Spinal cord (tissue), 10 donors: Measurements from ENCODE around the gene SLC9C2. TPM values are rescaled to one million over a fixed set of nuclear protein-coding genes. Genes with fewer than 3 reads are reported as not detected.

ENCODE experiments used
- DNase-seq, 6 donors: peaks; one replicate each; pipeline versions ENCODE4 v3.0.0 to v3.0.0-alpha.2; 2013 to 2015; ENCODE audit warnings: low spot score in 6 of 6, low read depth in 4 of 6
- H3K27ac ChIP-seq: one replicate; pipeline ENCODE4 v1.5.1; 2013; ENCODE audit warnings: low read depth, low read length, control low read depth
- H3K27me3 ChIP-seq: one replicate; pipeline ENCODE4 v1.6.1; 2013; ENCODE audit warnings: low read length; ENCODE audit not compliant: control insufficient read depth, insufficient read depth
- H3K36me3 ChIP-seq: one replicate; pipeline ENCODE4 v1.6.1; 2013; ENCODE audit warnings: low read length; ENCODE audit not compliant: control insufficient read depth, insufficient read depth
- H3K4me1 ChIP-seq: one replicate; pipeline ENCODE4 v1.6.1; 2013; ENCODE audit warnings: low read length; ENCODE audit not compliant: control insufficient read depth, insufficient read depth
- H3K4me3 ChIP-seq: one replicate; pipeline ENCODE4 v1.5.1; 2013; ENCODE audit warnings: low read depth, low read length, control low read depth
- H3K9me3 ChIP-seq: one replicate; pipeline ENCODE4 v1.6.1; 2013; ENCODE audit warnings: low read length; ENCODE audit not compliant: control insufficient read depth, insufficient read depth
- WGBS: methylation state at CpG from one replicate; pipeline ENCODE4 v1.1.5; 2013; ENCODE audit warnings: missing lambda C conversion rate; ENCODE audit not compliant: insufficient coverage; 5-methylcytosine and 5-hydroxymethylcytosine counted together
- polyA plus RNA-seq, 2 donors: library from polyadenylated mRNA; unstranded; fragments of 120-200 nt; gene quantifications; one replicate each; pipeline ENCODE4 v1.2.1, GENCODE V29; 2013; ENCODE audit not compliant: insufficient read length in 2 of 2
- total RNA-seq, 2 donors: library from RNA; depleted of rRNA in 1 of 2; stranded (reverse); fragments of 120-200 nt in 1 of 2; fragments of >200 nt in 1 of 2; gene quantifications; one replicate each; pipeline versions ENCODE4 v1.2.3 to v1.2.4, GENCODE V29; 2013 to 2014
- donor health status: healthy.

SLC9C2 gene
- total and polyA plus RNA-seq, 4 donors: 0.79 to 1.9 (median 1.3) TPM

GRCh38 chr1:173507847-173508209 is 95.0 kb downstream of the SLC9C2 start:
- H3K4me3 ChIP-seq: no peak overlapping the region
- no peaks in the 10 kb centered on the region for H3K9me3 ChIP-seq
- WGBS: 27% methylated on average over 3 of the region's 3 CpGs
- peaks cover 4% of the 10 kb centered on the region for H3K4me1 ChIP-seq
- DNase-seq: no peak
- peak overlapping the region; percentile 45 for H3K27ac ChIP-seq
- H3K36me3 ChIP-seq: no peaks in the 10 kb centered on the region
- no peaks in the 10 kb centered on the region for H3K27me3 ChIP-seq

GRCh38 chr1:173507205-173507846 is 95.5 kb downstream of the SLC9C2 start:
- H3K27ac ChIP-seq: peak overlapping the region; percentile 45
- H3K9me3 ChIP-seq: no peaks in the 10 kb centered on the region
- peaks cover 4% of the 10 kb centered on the region for H3K4me1 ChIP-seq
- H3K36me3 ChIP-seq: no peaks in the 10 kb centered on the region
- peak; percentile 36 to 86 (median 52) for DNase-seq
- H3K4me3 ChIP-seq: no peak overlapping the region
- 7% methylated on average over 3 of the region's 3 CpGs for WGBS
- H3K27me3 ChIP-seq: no peaks in the 10 kb centered on the region

- Histone ChIP-seq H3K27ac (no peak overlapping the region), H3K9me3 (no peaks in the 10 kb centered on the region), H3K4me3 (no peak overlapping the region), H3K36me3 (no peaks in the 10 kb centered on the region), H3K27me3 (no peaks in the 10 kb centered on the region), H3K4me1 (peaks cover 4% of the 10 kb centered on the region)
- DNase-seq: no peak
- WGBS: 85% methylated on average over 4 of the region's 6 CpGs
Observed at GRCh38 chr1:173506437-173506836, 96.4 kb downstream of the SLC9C2 start.

GRCh38 chr1:173505391-173505790 is 97.5 kb downstream of the SLC9C2 start:
- Histone ChIP-seq H3K9me3 (no peaks in the 10 kb centered on the region), H3K4me1 (peaks cover 4% of the 10 kb centered on the region), H3K36me3 (no peaks in the 10 kb centered on the region), H3K4me3 (no peak overlapping the region), H3K27ac (no peak overlapping the region), H3K27me3 (no peaks in the 10 kb centered on the region)
- no peak for DNase-seq

GRCh38 chr1:173504268-173504667 is 98.6 kb downstream of the SLC9C2 start:
- H3K9me3 ChIP-seq: no peaks in the 10 kb centered on the region
- no CpG with 5 or more reads among the region's 4 CpGs for WGBS
- no peak overlapping the region for H3K27ac ChIP-seq
- peaks cover 4% of the 10 kb centered on the region for H3K4me1 ChIP-seq
- no peaks in the 10 kb centered on the region for H3K27me3 ChIP-seq
- DNase-seq: peak in 1 of 6 donors; percentile 28
- H3K36me3 ChIP-seq: no peaks in the 10 kb centered on the region
- H3K4me3 ChIP-seq: no peak overlapping the region

- no peak overlapping the region for H3K27ac ChIP-seq
- WGBS: no CpG with 5 or more reads among the region's 4 CpGs
- H3K36me3 ChIP-seq: no peaks in the 10 kb centered on the region
- H3K4me3 ChIP-seq: no peak overlapping the region
- peaks cover 4% of the 10 kb centered on the region for H3K4me1 ChIP-seq
- no peaks in the 10 kb centered on the region for H3K9me3 ChIP-seq
- DNase-seq: peak in 1 of 6 donors; percentile 59
- no peaks in the 10 kb centered on the region for H3K27me3 ChIP-seq
Observed at GRCh38 chr1:173503391-173503790, 99.5 kb downstream of the SLC9C2 start.

- Histone ChIP-seq H3K36me3 (no peaks in the 10 kb centered on the region), H3K27ac (no peak overlapping the region), H3K4me1 (no peaks in the 10 kb centered on the region), H3K4me3 (no peak overlapping the region), H3K27me3 (no peaks in the 10 kb centered on the region), H3K9me3 (no peaks in the 10 kb centered on the region)
- no peak for DNase-seq
- WGBS: 100% methylated on average over 1 of the region's 1 CpG
Observed at GRCh38 chr1:173502104-173502503, 100.8 kb downstream of the SLC9C2 start.

- Histone ChIP-seq H3K4me3 (no peak overlapping the region), H3K36me3 (no peaks in the 10 kb centered on the region), H3K27ac (no peak overlapping the region), H3K9me3 (no peaks in the 10 kb centered on the region), H3K4me1 (no peaks in the 10 kb centered on the region), H3K27me3 (no peaks in the 10 kb centered on the region)
- no peak for DNase-seq
- WGBS: 100% methylated on average over 1 of the region's 4 CpGs
Observed at GRCh38 chr1:173499729-173500128, 103.1 kb downstream of the SLC9C2 start.

- H3K27me3 ChIP-seq: no peaks in the 10 kb centered on the region
- H3K27ac ChIP-seq: no peak overlapping the region
- no peak for DNase-seq
- WGBS: 95% methylated on average over 2 of the region's 2 CpGs
- H3K4me3 ChIP-seq: no peak overlapping the region
- H3K9me3 ChIP-seq: no peaks in the 10 kb centered on the region
- H3K4me1 ChIP-seq: no peaks in the 10 kb centered on the region
- no peaks in the 10 kb centered on the region for H3K36me3 ChIP-seq
Observed at GRCh38 chr1:173496757-173497320, 106.0 kb downstream of the SLC9C2 start.

GRCh38 chr1:173495609-173496267 is 107.1 kb downstream of the SLC9C2 start:
- no peak overlapping the region for H3K4me3 ChIP-seq
- H3K27ac ChIP-seq: no peak overlapping the region
- no peak for DNase-seq
- no peaks in the 10 kb centered on the region for H3K9me3 ChIP-seq
- 100% methylated on average over 2 of the region's 8 CpGs for WGBS
- no peaks in the 10 kb centered on the region for H3K4me1 ChIP-seq
- no peaks in the 10 kb centered on the region for H3K36me3 ChIP-seq
- no peaks in the 10 kb centered on the region for H3K27me3 ChIP-seq
